ENCODE data around the gene HAUS8. TPM values are rescaled to one million over a fixed set of nuclear protein-coding genes. Genes with fewer than 3 reads are reported as not detected.
A peak's percentile ranks its signal among the peaks of the same experiment; 100 is the strongest.

The HAUS8 gene
- total and polyA plus RNA-seq, 4 donors, result 2.4 to 10.7 (median 7.8) TPM

- H3K4me1 ChIP-seq (ENCODE audit: control insufficient read depth, insufficient read depth, low read length), result no peaks in the 10 kb centered on the region
- no peak for DNase-seq (ENCODE audit: low read depth in 4 of 6, low spot score in 6 of 6)
- peaks cover 3% of the 10 kb centered on the region for H3K9me3 ChIP-seq (ENCODE audit: control insufficient read depth, insufficient read depth, low read length)
- WGBS (ENCODE audit: insufficient coverage), result no CpG with 5 or more reads among the region's 2 CpGs
- no peak overlapping the region for H3K4me3 ChIP-seq (ENCODE audit: low read depth, low read length)
- H3K27ac ChIP-seq (ENCODE audit: low read depth, low read length), result no peak overlapping the region
- no peaks in the 10 kb centered on the region for H3K27me3 ChIP-seq (ENCODE audit: control insufficient read depth, insufficient read depth, low read length)
- H3K36me3 ChIP-seq (ENCODE audit: control insufficient read depth, insufficient read depth, low read length), result peaks cover 16% of the 10 kb centered on the region
These were observed 11.8 kb downstream of the HAUS8 start for GRCh38 chr19:17063428-17063827.

DNA sequence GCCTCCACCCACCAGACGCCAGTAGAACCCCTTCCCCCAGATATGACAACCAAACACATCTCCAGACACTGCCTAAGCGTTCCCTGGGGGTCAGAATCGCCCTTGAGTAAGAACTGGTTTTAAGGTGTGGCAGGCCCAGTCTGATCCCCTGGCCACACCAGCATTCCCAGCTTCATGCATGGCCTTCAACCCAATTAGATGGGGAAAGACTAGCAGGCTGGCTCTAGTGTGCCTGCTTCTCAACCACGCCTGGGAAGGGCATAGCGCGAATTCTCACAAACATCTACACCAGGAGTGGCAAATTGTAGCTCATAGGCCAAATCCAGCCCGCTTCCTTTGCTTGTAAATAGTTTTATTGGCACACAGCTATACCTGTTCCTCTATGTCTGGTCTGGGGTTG lies 13.6 kb downstream of the HAUS8 start:
- 100% methylated on average over 3 of the region's 7 CpGs for WGBS (ENCODE audit: insufficient coverage)
- peaks cover 24% of the 10 kb centered on the region for H3K36me3 ChIP-seq (ENCODE audit: control insufficient read depth, insufficient read depth, low read length)
- DNase-seq (ENCODE audit: low read depth in 4 of 6, low spot score in 6 of 6), result no peak
- H3K27me3 ChIP-seq (ENCODE audit: control insufficient read depth, insufficient read depth, low read length), result no peaks in the 10 kb centered on the region
- peaks cover 3% of the 10 kb centered on the region for H3K9me3 ChIP-seq (ENCODE audit: control insufficient read depth, insufficient read depth, low read length)
- no peak overlapping the region for H3K27ac ChIP-seq (ENCODE audit: low read depth, low read length)
- H3K4me3 ChIP-seq (ENCODE audit: low read depth, low read length), result no peak overlapping the region
- no peaks in the 10 kb centered on the region for H3K4me1 ChIP-seq (ENCODE audit: control insufficient read depth, insufficient read depth, low read length)

DNA sequence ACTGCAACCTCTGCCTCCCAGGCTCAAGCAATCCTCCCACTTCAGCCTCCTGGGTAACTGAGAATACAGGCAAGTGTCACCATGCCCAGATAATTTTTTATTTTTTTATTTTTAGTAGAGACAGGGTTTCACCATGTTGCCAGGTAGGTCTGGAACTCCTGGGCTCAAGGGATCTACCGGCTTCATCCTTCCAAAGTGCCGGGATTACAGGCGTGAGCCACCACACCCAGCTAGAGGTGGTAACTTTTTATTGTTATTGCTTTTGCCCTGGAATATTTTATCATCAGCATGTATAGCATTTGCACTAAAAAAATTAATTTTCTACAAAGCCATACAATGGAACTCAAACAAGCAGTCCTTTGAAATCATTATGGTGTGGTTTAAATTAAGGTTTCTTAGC lies 14.0 kb downstream of the HAUS8 start:
- Histone ChIP-seq H3K4me3 (ENCODE audit: low read depth, low read length) (no peak overlapping the region), H3K36me3 (ENCODE audit: control insufficient read depth, insufficient read depth, low read length) (peaks cover 26% of the 10 kb centered on the region), H3K27ac (ENCODE audit: low read depth, low read length) (no peak overlapping the region), H3K27me3 (ENCODE audit: control insufficient read depth, insufficient read depth, low read length) (no peaks in the 10 kb centered on the region), H3K4me1 (ENCODE audit: control insufficient read depth, insufficient read depth, low read length) (no peaks in the 10 kb centered on the region), H3K9me3 (ENCODE audit: control insufficient read depth, insufficient read depth, low read length) (peaks cover 3% of the 10 kb centered on the region)
- DNase-seq (ENCODE audit: low read depth in 4 of 6, low spot score in 6 of 6), result no peak
- no CpG with 5 or more reads among the region's 3 CpGs for WGBS (ENCODE audit: insufficient coverage)

- no peak overlapping the region for H3K4me3 ChIP-seq (ENCODE audit: low read depth, low read length)
- peaks cover 30% of the 10 kb centered on the region for H3K36me3 ChIP-seq (ENCODE audit: control insufficient read depth, insufficient read depth, low read length)
- WGBS (ENCODE audit: insufficient coverage), result 100% methylated on average over 3 of the region's 3 CpGs
- H3K27me3 ChIP-seq (ENCODE audit: control insufficient read depth, insufficient read depth, low read length), result no peaks in the 10 kb centered on the region
- no peak overlapping the region for H3K27ac ChIP-seq (ENCODE audit: low read depth, low read length)
- H3K4me1 ChIP-seq (ENCODE audit: control insufficient read depth, insufficient read depth, low read length), result no peaks in the 10 kb centered on the region
- peaks cover 3% of the 10 kb centered on the region for H3K9me3 ChIP-seq (ENCODE audit: control insufficient read depth, insufficient read depth, low read length)
- no peak for DNase-seq (ENCODE audit: low read depth in 4 of 6, low spot score in 6 of 6)
These were observed 14.4 kb downstream of the HAUS8 start for GRCh38 chr19:17060802-17061201.

GRCh38 chr19:17058236-17058635 lies 17.0 kb downstream of the HAUS8 start:
- H3K27ac ChIP-seq (ENCODE audit: low read depth, low read length), result no peak overlapping the region
- no peak overlapping the region for H3K4me3 ChIP-seq (ENCODE audit: low read depth, low read length)
- H3K9me3 ChIP-seq (ENCODE audit: control insufficient read depth, insufficient read depth, low read length), result peaks cover 3% of the 10 kb centered on the region
- WGBS (ENCODE audit: insufficient coverage), result over 99% methylated on average over 6 of the region's 8 CpGs
- peaks cover 44% of the 10 kb centered on the region for H3K36me3 ChIP-seq (ENCODE audit: control insufficient read depth, insufficient read depth, low read length)
- peak in 1 of 6 donors; percentile 15 for DNase-seq (ENCODE audit: low read depth in 4 of 6, low spot score in 6 of 6)
- no peaks in the 10 kb centered on the region for H3K4me1 ChIP-seq (ENCODE audit: control insufficient read depth, insufficient read depth, low read length)
- H3K27me3 ChIP-seq (ENCODE audit: control insufficient read depth, insufficient read depth, low read length), result no peaks in the 10 kb centered on the region

DNA sequence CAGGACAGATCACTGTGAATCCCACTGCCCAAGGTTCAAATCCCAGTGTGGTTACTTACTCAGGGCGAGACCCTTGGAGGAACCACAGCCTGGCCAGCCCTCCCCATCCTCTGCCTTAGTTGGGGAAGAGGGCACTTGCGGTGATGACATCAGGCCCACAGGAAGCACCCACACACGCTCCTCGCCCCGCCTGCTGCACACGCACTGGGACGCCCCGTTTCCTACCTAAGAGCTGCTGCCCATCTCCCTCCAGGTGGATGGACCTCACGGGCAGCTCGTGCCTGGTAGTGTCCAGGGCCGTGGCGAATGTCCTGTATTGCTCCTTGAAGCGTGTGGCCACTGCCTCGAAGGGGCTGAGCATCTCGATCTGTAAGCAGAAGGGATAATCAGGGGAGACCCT lies 19.6 kb downstream of the HAUS8 start:
- Histone ChIP-seq H3K36me3 (ENCODE audit: control insufficient read depth, insufficient read depth, low read length) (peaks cover 50% of the 10 kb centered on the region), H3K9me3 (ENCODE audit: control insufficient read depth, insufficient read depth, low read length) (peaks cover 3% of the 10 kb centered on the region), H3K4me1 (ENCODE audit: control insufficient read depth, insufficient read depth, low read length) (no peaks in the 10 kb centered on the region), H3K27me3 (ENCODE audit: control insufficient read depth, insufficient read depth, low read length) (no peaks in the 10 kb centered on the region), H3K4me3 (ENCODE audit: low read depth, low read length) (no peak overlapping the region), H3K27ac (ENCODE audit: low read depth, low read length) (no peak overlapping the region)
- WGBS (ENCODE audit: insufficient coverage), result 94% methylated on average over 14 of the region's 15 CpGs
- no peak for DNase-seq (ENCODE audit: low read depth in 4 of 6, low spot score in 6 of 6)

GRCh38 chr19:17054746-17055145 lies 20.5 kb downstream of the HAUS8 start:
- no peak for DNase-seq (ENCODE audit: low read depth in 4 of 6, low spot score in 6 of 6)
- 100% methylated on average over 3 of the region's 5 CpGs for WGBS (ENCODE audit: insufficient coverage)
- Histone ChIP-seq H3K9me3 (ENCODE audit: control insufficient read depth, insufficient read depth, low read length) (peaks cover 3% of the 10 kb centered on the region), H3K27me3 (ENCODE audit: control insufficient read depth, insufficient read depth, low read length) (no peaks in the 10 kb centered on the region), H3K4me1 (ENCODE audit: control insufficient read depth, insufficient read depth, low read length) (no peaks in the 10 kb centered on the region), H3K4me3 (ENCODE audit: low read depth, low read length) (no peak overlapping the region), H3K27ac (ENCODE audit: low read depth, low read length) (no peak overlapping the region), H3K36me3 (ENCODE audit: control insufficient read depth, insufficient read depth, low read length) (peaks cover 51% of the 10 kb centered on the region)

- WGBS (ENCODE audit: insufficient coverage), result 55% methylated on average over 6 of the region's 8 CpGs
- Histone ChIP-seq H3K27ac (ENCODE audit: low read depth, low read length) (no peak overlapping the region), H3K36me3 (ENCODE audit: control insufficient read depth, insufficient read depth, low read length) (peaks cover 50% of the 10 kb centered on the region), H3K4me1 (ENCODE audit: control insufficient read depth, insufficient read depth, low read length) (no peaks in the 10 kb centered on the region), H3K9me3 (ENCODE audit: control insufficient read depth, insufficient read depth, low read length) (no peaks in the 10 kb centered on the region), H3K4me3 (ENCODE audit: low read depth, low read length) (no peak overlapping the region), H3K27me3 (ENCODE audit: control insufficient read depth, insufficient read depth, low read length) (no peaks in the 10 kb centered on the region)
- DNase-seq (ENCODE audit: low read depth in 4 of 6, low spot score in 6 of 6), result peak in 5 of 6 donors; percentile 38 to 88 (median 49)
These were observed 22.8 kb downstream of the HAUS8 start for GRCh38 chr19:17052439-17052838.

GRCh38 chr19:17049711-17050280 lies 25.5 kb downstream of the HAUS8 start:
- Histone ChIP-seq H3K27ac (ENCODE audit: low read depth, low read length) (no peak overlapping the region), H3K9me3 (ENCODE audit: control insufficient read depth, insufficient read depth, low read length) (no peaks in the 10 kb centered on the region), H3K4me3 (ENCODE audit: low read depth, low read length) (no peak overlapping the region), H3K4me1 (ENCODE audit: control insufficient read depth, insufficient read depth, low read length) (no peaks in the 10 kb centered on the region), H3K27me3 (ENCODE audit: control insufficient read depth, insufficient read depth, low read length) (no peaks in the 10 kb centered on the region), H3K36me3 (ENCODE audit: control insufficient read depth, insufficient read depth, low read length) (peaks cover 39% of the 10 kb centered on the region)
- DNase-seq (ENCODE audit: low read depth in 4 of 6, low spot score in 6 of 6), result no peak
- WGBS (ENCODE audit: insufficient coverage), result 90% methylated on average over 17 of the region's 18 CpGs

DNA sequence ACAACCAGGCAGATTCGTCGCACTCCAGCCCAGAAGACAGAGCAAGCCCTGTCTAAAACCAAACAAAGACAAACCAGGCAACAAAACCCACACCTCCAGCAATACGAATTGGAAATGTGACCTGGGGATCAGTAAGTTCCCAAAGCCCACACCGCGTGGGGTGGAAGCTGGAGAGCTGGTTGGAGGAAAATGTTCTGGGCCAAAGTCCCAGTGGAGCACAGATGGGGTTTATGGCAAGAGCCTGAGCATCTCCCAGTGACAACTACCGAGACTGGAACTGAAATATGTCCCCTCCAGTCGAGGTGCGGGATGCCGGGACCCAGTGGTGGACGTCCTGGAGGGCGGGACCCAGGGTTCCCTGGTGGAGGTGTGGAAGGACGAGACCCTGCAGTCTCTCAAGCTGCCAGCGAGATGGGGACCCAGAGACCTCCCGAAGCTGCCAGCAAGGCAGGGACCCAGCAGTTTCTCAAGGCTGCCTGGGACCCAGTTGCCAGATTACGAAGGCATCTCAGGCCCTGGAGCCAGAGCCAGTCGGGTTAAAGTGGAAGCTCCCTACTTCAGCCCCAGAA lies 26.3 kb downstream of the HAUS8 start:
- Histone ChIP-seq H3K9me3 (ENCODE audit: control insufficient read depth, insufficient read depth, low read length) (no peaks in the 10 kb centered on the region), H3K4me3 (ENCODE audit: low read depth, low read length) (no peak overlapping the region), H3K27ac (ENCODE audit: low read depth, low read length) (no peak overlapping the region), H3K27me3 (ENCODE audit: control insufficient read depth, insufficient read depth, low read length) (no peaks in the 10 kb centered on the region), H3K36me3 (ENCODE audit: control insufficient read depth, insufficient read depth, low read length) (peaks cover 36% of the 10 kb centered on the region), H3K4me1 (ENCODE audit: control insufficient read depth, insufficient read depth, low read length) (no peaks in the 10 kb centered on the region)
- 86% methylated on average over 8 of the region's 16 CpGs for WGBS (ENCODE audit: insufficient coverage)
- no peak for DNase-seq (ENCODE audit: low read depth in 4 of 6, low spot score in 6 of 6)

Measured in spinal cord (tissue), 10 donors.